ENCODE results near the gene CHRNE. TPM values are rescaled to one million over a fixed set of nuclear protein-coding genes. Genes with fewer than 3 reads are reported as not detected.

CHRNE gene
- total and polyA plus RNA-seq, 2 of the 4 experiments (the other 2 are of a cell fraction) = under 0.01 to 0.21 TPM

GRCh38 chr17:4853208-4853671, 49.7 kb downstream of the CHRNE start:
- intact Hi-C loops (cut with micrococcal nuclease) (no loop called here), in situ Hi-C loops (cut with MboI; ENCODE audit: low sequenced_read_pairs) (no loop called here), dilution Hi-C loops (cut with HindIII; ENCODE audit: low sequenced_read_pairs, unreplicated experiment) (no loop called here)
- Histone ChIP-seq H3K36me3 (ENCODE audit: control insufficient read depth, insufficient read depth, low read length) (no peaks in the 10 kb centered on the region; the same call in 1 of the 2 replicates), H3K23ac (ENCODE audit: low read depth, low read length) (no peak overlapping the region), H3K9ac (ENCODE audit: low read depth, low read length) (no peak overlapping the region), H2BK120ac (ENCODE audit: low read depth, low read length) (no peak overlapping the region), H4K91ac (ENCODE audit: insufficient read depth, low read depth, low read length) (no peak overlapping the region), H2BK20ac (ENCODE audit: low read depth, low read length) (no peak overlapping the region), H3K4me2 (ENCODE audit: low read depth, low read length) (no peak overlapping the region), H2AK9ac (replicated peaks; ENCODE audit: low read depth, low read length, poor library complexity) (no peak overlapping the region), H3K14ac (replicated peaks; ENCODE audit: low read depth, low read length) (no peak overlapping the region), H3K9me3 (ENCODE audit: control insufficient read depth, insufficient read depth, low read length) (no peaks in the 10 kb centered on the region), H4K20me1 (ENCODE audit: insufficient read depth, low read length) (peaks cover 44% of the 10 kb centered on the region), H3K79me1 (ENCODE audit: low read depth in 1 of 2, low read length in 2 of 2) (peaks cover 40 to 77% of the 10 kb centered on the region in 2 experiments), H3K4me3 (ENCODE audit: insufficient read depth, low read depth, low read length) (no peak overlapping the region), H3K9me1 (ENCODE audit: insufficient read depth, low read length) (peaks cover 26% of the 10 kb centered on the region), H3K4me1 (ENCODE audit: control insufficient read depth, insufficient read depth, low read length) (peaks cover 24% of the 10 kb centered on the region), H2BK15ac (ENCODE audit: low read depth, low read length) (no peak overlapping the region), H2BK5ac (ENCODE audit: low read depth, low read length, poor library complexity, severe bottlenecking) (no peak overlapping the region), H3K27me3 (ENCODE audit: control insufficient read depth, insufficient read depth, low read length) (no peaks in the 10 kb centered on the region), H2AFZ (replicated peaks; ENCODE audit: low read length, poor library complexity) (no peak overlapping the region), H3K27ac (ENCODE audit: insufficient read depth, low read length) (no peak overlapping the region), H4K8ac (ENCODE audit: low read depth in 2 of 2, low read length in 2 of 2) (no peak overlapping the region), H3K4ac (ENCODE audit: low read depth, low read length) (no peak overlapping the region; the same call in 1 of the 2 replicates), H4K5ac (ENCODE audit: low read depth, low read length) (no peak overlapping the region), H3K18ac (ENCODE audit: low read depth, low read length) (no peak overlapping the region), H3K56ac (ENCODE audit: extremely low read depth, insufficient read depth, low read length) (no peak overlapping the region), H2AK5ac (ENCODE audit: low read depth, low read length) (peak overlapping the region; percentile 8; the same call in 1 of the 2 replicates)
- CTCF ChIA-PET = no interaction called here
- no CpG with 5 or more reads among the region's 2 CpGs for WGBS, 2 experiments (ENCODE audit: extremely low coverage in 2 of 2, insufficient read length in 1 of 2)
- no peak for TF ChIP-seq BHLHE40 (IDR thresholded peaks at IDR 0.05; ENCODE audit: low read depth, low read length)
- TF ChIP-seq CHD1 (IDR thresholded peaks at IDR 0.05; ENCODE audit: low read depth, low read length) = no peak
- no peak for TF ChIP-seq RAD21 (IDR thresholded peaks at IDR 0.05; ENCODE audit: low read length)
- no peak for TF ChIP-seq USF2 (IDR thresholded peaks at IDR 0.05; ENCODE audit: low read depth, low read length)
- no peak for TF ChIP-seq MXI1 (IDR thresholded peaks at IDR 0.05; ENCODE audit: borderline replicate concordance, low read depth, low read length)
- no peak for TF ChIP-seq CTCF (conservative IDR thresholded peaks at IDR 0.05; ENCODE audit: low read depth, low read length)
- no peak for TF ChIP-seq RFX5 (IDR thresholded peaks at IDR 0.05; ENCODE audit: low read depth, low read length)
- no peak for TF ChIP-seq SMC3 (IDR thresholded peaks at IDR 0.05; ENCODE audit: low read depth, low read length)
- TF ChIP-seq MAZ (IDR thresholded peaks at IDR 0.05; ENCODE audit: borderline replicate concordance, low read depth, low read length) = no peak
- no peak for TF ChIP-seq RCOR1 (IDR thresholded peaks at IDR 0.05; ENCODE audit: insufficient replicate concordance, low read length)
- TF ChIP-seq MAFK (IDR thresholded peaks at IDR 0.05; ENCODE audit: low read depth, low read length) = no peak
- POLR2A ChIA-PET (ENCODE audit: unreplicated experiment) = no interaction called here
- no peak for ATAC-seq (ENCODE audit: low read depth)
- no TSS peak for BruUV-seq (replicated peaks)
- no peak for DNase-seq
